MCF 10A (cell line): ENCODE results near the gene CA10. TPM values are rescaled to one million over a fixed set of nuclear protein-coding genes. Genes with fewer than 3 reads are reported as not detected.

ENCODE experiments used
- BruUV-seq: library from RNA; stranded (reverse); fragments of 400-500 nt; replicated peaks from 2 replicates; lab custom pipeline; 2021; lab: Mats Ljungman, UMichigan
- CTCF ChIA-PET: fragments of 300-600 bp; sonication (Branson Sonifier 250); formaldehyde crosslinking; extraction: SDS; loops from one replicate; lab custom pipeline; 2021; ENCODE audit warnings: antibody characterized with exemption, inconsistent platforms; lab: Yijun Ruan, JAX
- POLR2A ChIA-PET: fragments of 300-600, 350-650 bp; sonication (Branson Sonifier 250); formaldehyde crosslinking; extraction: SDS; loops from one replicate; lab custom pipeline; 2020; ENCODE audit warnings: antibody characterized with exemption, inconsistent platforms; lab: Yijun Ruan, JAX
- DNase-seq: peaks from one replicate; pipeline ENCODE4 v3.0.0-alpha.2; 2018; ENCODE audit not compliant: unreplicated experiment
- H3K27ac Mint-ChIP-seq: one replicate; pipeline ENCODE4 v1.8.0; 2022; ENCODE audit warnings: mild to moderate bottlenecking, low read depth, mixed read lengths; ENCODE audit not compliant: unreplicated experiment
- H3K27me3 Mint-ChIP-seq: one replicate; pipeline ENCODE4 v1.8.0; 2022; ENCODE audit warnings: mixed read lengths; ENCODE audit not compliant: insufficient read depth, unreplicated experiment
- H3K36me3 Mint-ChIP-seq: one replicate; pipeline ENCODE4 v1.8.0; 2022; ENCODE audit warnings: mild to moderate bottlenecking, moderate library complexity, mixed read lengths; ENCODE audit not compliant: insufficient read depth, unreplicated experiment
- H3K4me1 Mint-ChIP-seq: one replicate; pipeline ENCODE4 v1.8.0; 2022; ENCODE audit warnings: mixed read lengths; ENCODE audit not compliant: insufficient read depth, unreplicated experiment
- H3K4me3 Mint-ChIP-seq: one replicate; pipeline ENCODE4 v1.8.0; 2022; ENCODE audit warnings: mild to moderate bottlenecking, moderate library complexity, mixed read lengths; ENCODE audit not compliant: unreplicated experiment
- H3K9me3 Mint-ChIP-seq: one replicate; pipeline ENCODE4 v1.8.0; 2022; ENCODE audit warnings: mixed read lengths; ENCODE audit not compliant: unreplicated experiment
- CTCF ChIP-seq: fragments of 200-600 bp; IDR thresholded peaks from one replicate; pipeline ENCODE4 v1.8.0; 2022; ENCODE audit warnings: antibody characterized with exemption, mild to moderate bottlenecking; ENCODE audit not compliant: unreplicated experiment
- intact Hi-C: fragments of 100-400 bp; cut with micrococcal nuclease; formaldehyde crosslinking; loops from 2 replicates; pipeline ENCODE4 v1.14.1; 2022
- total RNA-seq: library from RNA; stranded (reverse); gene quantifications from 2 replicates; pipeline ENCODE4 v1.2.3, GENCODE V29; 2022

Gene CA10
- total RNA-seq, 1 experiment from 2014 or later, result not detected

GRCh38 chr17:51901242-51901641, 257.3 kb downstream of the CA10 start:
- no peak for TF ChIP-seq CTCF
- intact Hi-C loops, result no loop called here
- no peaks in the 10 kb centered on the region for H3K4me1 Mint-ChIP-seq
- peaks cover 23% of the 10 kb centered on the region for H3K27me3 Mint-ChIP-seq
- POLR2A ChIA-PET, result no interaction called here
- no TSS peak for BruUV-seq
- H3K36me3 Mint-ChIP-seq, result no peaks in the 10 kb centered on the region
- no peak overlapping the region for H3K4me3 Mint-ChIP-seq
- CTCF ChIA-PET, result interaction anchor here (0.6 to 0.7 kb wide), 3 partner anchors 130 to 471 kb away, joined by 3 to 5 read pairs (median 3); no protein-coding TSS in a partner anchor
- no peak for DNase-seq
- H3K27ac Mint-ChIP-seq, result no peak overlapping the region
- H3K9me3 Mint-ChIP-seq, result no peaks in the 10 kb centered on the region

GRCh38 chr17:51891936-51892335, 266.6 kb downstream of the CA10 start:
- intact Hi-C loops, result no loop called here
- Mint-ChIP-seq H3K4me3 (no peak overlapping the region), H3K36me3 (no peaks in the 10 kb centered on the region), H3K4me1 (no peaks in the 10 kb centered on the region), H3K27ac (no peak overlapping the region), H3K27me3 (peaks cover 16% of the 10 kb centered on the region), H3K9me3 (no peaks in the 10 kb centered on the region)
- ChIA-PET CTCF (no interaction called here), POLR2A (no interaction called here)
- no peak for TF ChIP-seq CTCF
- no TSS peak for BruUV-seq
- DNase-seq, result no peak

- CTCF ChIA-PET, result no interaction called here
These were observed 267.8 kb downstream of the CA10 start for GRCh38 chr17:51890710-51891109.

GRCh38 chr17:51888816-51889215, 269.7 kb downstream of the CA10 start:
- intact Hi-C loops, result no loop called here
- ChIA-PET CTCF (interaction anchor here (1.2 kb wide), 1 partner anchor 82 kb away, joined by 4 read pairs; no protein-coding TSS in a partner anchor), POLR2A (no interaction called here)
- no peak overlapping the region for H3K4me3 Mint-ChIP-seq
- TF ChIP-seq CTCF, result no peak
- no peaks in the 10 kb centered on the region for H3K9me3 Mint-ChIP-seq
- no TSS peak for BruUV-seq
- peaks cover 42% of the 10 kb centered on the region for H3K27me3 Mint-ChIP-seq
- no peaks in the 10 kb centered on the region for H3K4me1 Mint-ChIP-seq
- DNase-seq, result no peak
- no peaks in the 10 kb centered on the region for H3K36me3 Mint-ChIP-seq
- no peak overlapping the region for H3K27ac Mint-ChIP-seq

More at GRCh38 chr17:51890710-51891109, 267.8 kb downstream of the CA10 start:
- BruUV-seq, result no TSS peak
- H3K9me3 Mint-ChIP-seq, result no peaks in the 10 kb centered on the region
- H3K27ac Mint-ChIP-seq, result no peak overlapping the region
- no peaks in the 10 kb centered on the region for H3K4me1 Mint-ChIP-seq
- intact Hi-C loops, result no loop called here
- no peak for TF ChIP-seq CTCF
- POLR2A ChIA-PET, result no interaction called here
- DNase-seq, result no peak
- peaks cover 23% of the 10 kb centered on the region for H3K27me3 Mint-ChIP-seq
- no peaks in the 10 kb centered on the region for H3K36me3 Mint-ChIP-seq
- H3K4me3 Mint-ChIP-seq, result no peak overlapping the region
